Fibroblast of lung (primary cell): ENCODE data around the gene PLB1. TPM values are rescaled to one million over a fixed set of nuclear protein-coding genes. Genes with fewer than 3 reads are reported as not detected.

ENCODE experiments used
- DNase-seq, 2 donors: peaks; one replicate each; pipeline versions ENCODE4 v3.0.0 to v3.0.0-alpha.2; 2010; ENCODE audit warnings: low read depth in 2 of 2
- H2AFZ ChIP-seq: 2 replicates; pipeline ENCODE4 v1.5.1; 2012; ENCODE audit warnings: low read length, control low read depth, inconsistent platforms
- H3K27ac ChIP-seq: 2 replicates; pipeline ENCODE4 v1.5.1; 2011; ENCODE audit warnings: low read length, control low read depth; ENCODE audit not compliant: insufficient read depth
- H3K27me3 ChIP-seq: 2 replicates; pipeline ENCODE4 v1.5.1; 2011; ENCODE audit warnings: mild to moderate bottlenecking, low read length; ENCODE audit not compliant: control insufficient read depth, insufficient read depth
- H3K36me3 ChIP-seq: 2 replicates; pipeline ENCODE4 v1.5.1; 2011; ENCODE audit warnings: low read length; ENCODE audit not compliant: control insufficient read depth, insufficient read depth
- H3K4me1 ChIP-seq: 2 replicates; pipeline ENCODE4 v1.5.1; 2011; ENCODE audit warnings: low read length; ENCODE audit not compliant: control insufficient read depth, insufficient read depth; ENCODE audit errors: extremely low read depth
- H3K4me2 ChIP-seq: 2 replicates; pipeline ENCODE4 v1.5.1; 2011; ENCODE audit warnings: low read length, control low read depth; ENCODE audit not compliant: insufficient read depth; ENCODE audit errors: extremely low read depth
- H3K4me3 ChIP-seq, 4 experiments: fragments of 200-600 bp in 1 of 4; sonication (generic) in 1 of 4; replicated peaks in 1 of 4; 2 replicates each; pipeline ENCODE4 v1.5.1; 2011 to 2016; ENCODE audit warnings: low read length in 4 of 4, low read depth in 3 of 4, mild to moderate bottlenecking in 3 of 4, control low read depth in 2 of 4, inconsistent platforms in 1 of 4, mixed read lengths in 1 of 4; ENCODE audit not compliant: insufficient read depth in 1 of 4; ENCODE audit errors: control extremely low read depth in 1 of 4
- H3K79me2 ChIP-seq: 2 replicates; pipeline ENCODE4 v1.5.1; 2012; ENCODE audit warnings: mild to moderate bottlenecking, low read length, inconsistent platforms; ENCODE audit not compliant: control insufficient read depth, insufficient read depth
- H3K9ac ChIP-seq: 2 replicates; pipeline ENCODE4 v1.5.1; 2011; ENCODE audit warnings: mild to moderate bottlenecking, low read length, control low read depth; ENCODE audit not compliant: insufficient read depth
- H3K9me3 ChIP-seq: 2 replicates; pipeline ENCODE4 v1.5.1; 2012; ENCODE audit warnings: low read depth, low read length; ENCODE audit not compliant: control insufficient read depth, insufficient read depth
- H4K20me1 ChIP-seq: 2 replicates; pipeline ENCODE4 v1.5.1; 2011; ENCODE audit warnings: low read length; ENCODE audit not compliant: control insufficient read depth, insufficient read depth; ENCODE audit errors: extremely low read depth
- EZH2 ChIP-seq: IDR thresholded peaks from 2 replicates; pipeline ENCODE4 v1.5.1; 2012; ENCODE audit warnings: low read length, control low read depth, mild to moderate bottlenecking; ENCODE audit errors: missing control alignments
- polyA plus RNA-seq, 2 donors: library from polyadenylated mRNA; depleted of rRNA in 1 of 2; stranded (reverse) in 1 of 2; unstranded in 1 of 2; fragments of >200 nt; gene quantifications; 2 replicates each; pipeline ENCODE4 v1.2.1, GENCODE V29; 2011 to 2012; ENCODE audit warnings: missing spikeins in 1 of 2
- total RNA-seq: library from RNA; depleted of rRNA; stranded (reverse); fragments of >200 nt; gene quantifications from 2 replicates; pipeline ENCODE4 v1.2.1, GENCODE V29; 2014
- TF ChIP-seq, protein P1 (sequence below), 2 donors: IDR thresholded peaks in 1 of 2; conservative IDR thresholded peaks in 1 of 2; 1 replicate in 1 of 2; 2 replicates in 1 of 2; pipeline ENCODE4 v1.5.1; 2011 to 2012; ENCODE audit warnings: low read length in 2 of 2, control low read depth in 1 of 2, inconsistent platforms in 1 of 2, low read depth in 1 of 2, mild to moderate bottlenecking in 1 of 2

Gene PLB1
- total and polyA plus RNA-seq, 2 donors (not counting 1 experiment from before 2014, with no cell fraction given) = 0.70 to 1.8 TPM

DNA sequence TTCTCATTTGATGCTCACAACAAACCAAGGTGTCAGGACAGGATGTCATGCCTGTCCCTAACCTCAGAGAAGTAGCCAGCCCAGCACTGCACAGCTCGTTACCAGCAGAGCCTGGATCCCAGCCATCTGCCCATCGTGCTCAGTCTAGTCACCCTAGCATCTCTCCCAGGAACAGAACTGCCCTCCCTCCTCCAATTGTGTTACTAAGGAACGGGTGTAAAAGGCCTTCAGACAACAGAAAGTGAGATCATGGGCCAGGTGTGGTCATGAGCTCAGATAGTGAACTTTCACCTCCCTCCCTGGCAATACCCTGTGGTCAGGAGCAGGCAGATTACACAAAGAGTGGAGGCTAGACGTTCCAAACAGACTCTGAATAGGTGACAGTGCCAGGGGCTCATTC lies 144.0 kb downstream of the PLB1 start:
- Histone ChIP-seq H3K79me2 (no peaks in the 10 kb centered on the region), H3K36me3 (no peaks in the 10 kb centered on the region), H3K9me3 (no peaks in the 10 kb centered on the region), H3K9ac (no peak overlapping the region), H3K27ac (no peak overlapping the region), H3K4me2 (no peak overlapping the region), H2AFZ (no peak overlapping the region), H3K4me1 (no peaks in the 10 kb centered on the region), H4K20me1 (no peaks in the 10 kb centered on the region), H3K27me3 (no peaks in the 10 kb centered on the region), H3K4me3 (no peak overlapping the region)
- TF ChIP-seq, protein P1, sequence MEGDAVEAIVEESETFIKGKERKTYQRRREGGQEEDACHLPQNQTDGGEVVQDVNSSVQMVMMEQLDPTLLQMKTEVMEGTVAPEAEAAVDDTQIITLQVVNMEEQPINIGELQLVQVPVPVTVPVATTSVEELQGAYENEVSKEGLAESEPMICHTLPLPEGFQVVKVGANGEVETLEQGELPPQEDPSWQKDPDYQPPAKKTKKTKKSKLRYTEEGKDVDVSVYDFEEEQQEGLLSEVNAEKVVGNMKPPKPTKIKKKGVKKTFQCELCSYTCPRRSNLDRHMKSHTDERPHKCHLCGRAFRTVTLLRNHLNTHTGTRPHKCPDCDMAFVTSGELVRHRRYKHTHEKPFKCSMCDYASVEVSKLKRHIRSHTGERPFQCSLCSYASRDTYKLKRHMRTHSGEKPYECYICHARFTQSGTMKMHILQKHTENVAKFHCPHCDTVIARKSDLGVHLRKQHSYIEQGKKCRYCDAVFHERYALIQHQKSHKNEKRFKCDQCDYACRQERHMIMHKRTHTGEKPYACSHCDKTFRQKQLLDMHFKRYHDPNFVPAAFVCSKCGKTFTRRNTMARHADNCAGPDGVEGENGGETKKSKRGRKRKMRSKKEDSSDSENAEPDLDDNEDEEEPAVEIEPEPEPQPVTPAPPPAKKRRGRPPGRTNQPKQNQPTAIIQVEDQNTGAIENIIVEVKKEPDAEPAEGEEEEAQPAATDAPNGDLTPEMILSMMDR (conservative IDR thresholded peaks at IDR 0.05 in 1 of 2, IDR thresholded peaks at IDR 0.05 in 1 of 2; ENCODE audit: low read depth in 1 of 2, low read length in 2 of 2) = no peak
- TF ChIP-seq EZH2 = no peak
- DNase-seq = no peak

DNA sequence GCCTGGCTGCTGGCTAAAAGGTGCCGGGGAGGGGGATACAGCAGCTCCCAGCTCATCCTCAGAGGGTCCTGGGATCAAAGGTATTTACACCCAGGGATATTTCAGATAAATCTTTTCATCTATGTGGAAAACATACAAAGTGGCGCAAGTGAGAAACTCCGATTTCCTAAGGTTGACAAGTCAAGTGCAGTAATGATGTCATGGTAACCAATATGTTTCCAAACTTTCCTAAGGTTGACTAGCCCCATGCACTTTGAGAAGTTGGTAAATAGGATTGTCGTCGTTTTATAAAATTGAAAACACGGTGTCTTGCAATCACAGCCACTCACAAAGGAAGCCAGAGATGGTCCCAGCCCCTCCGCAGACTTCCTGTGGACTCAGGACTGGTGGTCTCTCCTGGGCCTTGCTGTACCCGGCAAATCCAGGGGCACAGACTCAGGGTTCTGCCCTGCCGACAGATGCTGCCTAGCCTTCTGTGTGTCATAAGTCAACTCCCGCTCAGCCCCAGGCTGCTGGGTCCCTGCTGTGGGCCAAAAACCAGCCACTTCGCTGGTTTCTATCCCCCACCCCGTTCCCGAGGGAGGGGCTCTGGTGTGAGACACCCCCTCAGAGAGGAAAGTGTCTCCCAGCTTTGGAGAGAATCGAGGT lies 144.5 kb downstream of the PLB1 start:
- Histone ChIP-seq H3K4me1 (no peaks in the 10 kb centered on the region), H3K4me3 (no peak overlapping the region), H3K9ac (no peak overlapping the region), H3K79me2 (no peaks in the 10 kb centered on the region), H3K27me3 (no peaks in the 10 kb centered on the region), H2AFZ (no peak overlapping the region), H4K20me1 (no peaks in the 10 kb centered on the region), H3K27ac (no peak overlapping the region), H3K9me3 (no peaks in the 10 kb centered on the region), H3K4me2 (no peak overlapping the region), H3K36me3 (no peaks in the 10 kb centered on the region)
- TF ChIP-seq EZH2 = no peak
- TF ChIP-seq, protein P1 (conservative IDR thresholded peaks at IDR 0.05 in 1 of 2, IDR thresholded peaks at IDR 0.05 in 1 of 2; ENCODE audit: low read depth in 1 of 2, low read length in 2 of 2) = no peak
- DNase-seq = no peak

DNA sequence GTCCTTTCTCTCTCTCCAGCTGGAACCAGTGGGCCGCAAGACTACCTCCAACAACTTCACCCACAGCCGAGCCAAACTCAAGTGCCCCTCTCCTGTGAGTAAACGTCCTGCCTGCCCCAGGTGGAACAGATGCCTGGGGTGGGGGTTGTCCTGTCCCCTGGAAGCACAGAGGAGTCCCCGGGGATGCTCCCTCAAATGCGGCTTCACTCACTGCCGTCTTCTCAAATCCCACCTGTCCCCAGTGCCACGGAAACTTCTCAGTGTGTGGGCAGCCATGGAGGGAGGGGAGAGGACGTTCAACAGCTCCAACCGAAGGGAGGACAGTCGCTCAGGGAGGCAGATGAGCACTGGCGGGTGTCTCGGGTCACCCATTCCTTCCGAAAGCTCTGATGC lies 145.0 kb downstream of the PLB1 start:
- no peak for DNase-seq
- H3K36me3 ChIP-seq = no peaks in the 10 kb centered on the region
- no peak overlapping the region for H3K9ac ChIP-seq
- H3K4me3 ChIP-seq = no peak overlapping the region
- no peaks in the 10 kb centered on the region for H3K27me3 ChIP-seq
- H3K4me2 ChIP-seq = no peak overlapping the region
- no peak overlapping the region for H3K27ac ChIP-seq
- no peak for TF ChIP-seq EZH2
- TF ChIP-seq, protein P1 (conservative IDR thresholded peaks at IDR 0.05 in 1 of 2, IDR thresholded peaks at IDR 0.05 in 1 of 2; ENCODE audit: low read depth in 1 of 2, low read length in 2 of 2) = no peak
- no peaks in the 10 kb centered on the region for H4K20me1 ChIP-seq
- no peaks in the 10 kb centered on the region for H3K9me3 ChIP-seq
- no peaks in the 10 kb centered on the region for H3K79me2 ChIP-seq
- H2AFZ ChIP-seq = no peak overlapping the region
- H3K4me1 ChIP-seq = no peaks in the 10 kb centered on the region
